Adrenal gland (tissue), 5 donors: Measurements from ENCODE around the gene TXNDC11.
A peak's percentile ranks its signal among the peaks of the same experiment; 100 is the strongest.

ENCODE experiments used
- POLR2A ChIP-seq, 2 donors: fragments of 450-650 bp; IDR thresholded peaks; one replicate each; pipeline ENCODE4 v1.6.1; 2017; ENCODE audit warnings: antibody characterized with exemption in 2 of 2, mild to moderate bottlenecking in 2 of 2, moderate library complexity in 1 of 2
- TF ChIP-seq, protein P1 (sequence below), 6 experiments: fragments of 450-650 bp in 4 of 6; fragments of 200-600 bp in 2 of 6; sonication (generic) in 1 of 6; IDR thresholded peaks; 1 replicate in 5 of 6; 2 replicates in 1 of 6; pipeline versions ENCODE4 v1.5.1 to v1.8.0; 2016 to 2021; ENCODE audit warnings: antibody characterized with exemption in 6 of 6, mild to moderate bottlenecking in 2 of 6, moderate library complexity in 1 of 6
- donor health status: DM: no; HTN: no; CAD: no.

DNA sequence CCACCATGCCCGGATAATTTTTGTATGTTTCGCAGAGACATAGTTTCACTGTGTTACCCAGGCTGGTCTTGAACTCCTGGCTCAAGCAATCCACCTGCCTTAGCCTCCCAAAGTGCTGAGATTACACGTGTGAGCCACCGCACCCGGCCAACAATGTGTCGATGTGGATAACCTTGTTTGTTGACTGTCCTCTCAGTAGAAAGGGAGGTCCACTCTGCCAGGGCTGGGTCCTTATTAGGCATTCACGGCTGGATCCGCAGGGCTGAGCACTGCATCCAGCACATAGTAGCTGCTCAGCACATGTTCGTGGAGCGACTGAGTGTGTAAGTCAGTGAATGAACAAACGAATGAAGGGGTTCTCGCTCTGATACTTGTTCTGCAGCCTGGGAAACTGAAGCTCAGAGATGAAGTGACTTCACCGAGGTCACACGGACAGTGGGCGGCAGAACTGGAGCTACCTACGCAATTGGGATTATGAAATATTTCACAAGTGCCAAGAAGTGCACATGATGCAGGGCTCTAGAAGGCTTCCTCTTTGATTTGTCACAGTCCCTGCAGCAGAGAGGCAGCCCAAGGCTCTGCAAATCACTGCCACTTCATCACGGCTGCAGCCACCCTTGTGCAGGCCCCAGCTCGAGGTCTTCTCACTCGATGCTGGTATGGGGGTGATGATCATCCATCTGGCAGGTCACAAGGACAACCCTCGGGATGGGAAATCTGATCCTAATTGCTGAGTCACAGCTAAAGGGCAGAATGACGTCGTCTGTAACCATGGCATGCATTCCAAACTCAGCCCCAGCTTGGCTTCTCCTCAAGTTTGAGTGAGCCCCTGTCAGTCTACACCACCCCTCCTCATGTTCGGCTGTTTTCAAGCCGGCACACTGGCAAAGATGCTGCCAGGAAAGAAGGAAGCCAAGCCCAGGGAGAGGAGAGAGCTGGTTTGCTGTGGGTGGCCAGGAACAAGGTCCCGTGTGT is 102.4 kb downstream of the TXNDC11 start:
- TF ChIP-seq, protein P1, sequence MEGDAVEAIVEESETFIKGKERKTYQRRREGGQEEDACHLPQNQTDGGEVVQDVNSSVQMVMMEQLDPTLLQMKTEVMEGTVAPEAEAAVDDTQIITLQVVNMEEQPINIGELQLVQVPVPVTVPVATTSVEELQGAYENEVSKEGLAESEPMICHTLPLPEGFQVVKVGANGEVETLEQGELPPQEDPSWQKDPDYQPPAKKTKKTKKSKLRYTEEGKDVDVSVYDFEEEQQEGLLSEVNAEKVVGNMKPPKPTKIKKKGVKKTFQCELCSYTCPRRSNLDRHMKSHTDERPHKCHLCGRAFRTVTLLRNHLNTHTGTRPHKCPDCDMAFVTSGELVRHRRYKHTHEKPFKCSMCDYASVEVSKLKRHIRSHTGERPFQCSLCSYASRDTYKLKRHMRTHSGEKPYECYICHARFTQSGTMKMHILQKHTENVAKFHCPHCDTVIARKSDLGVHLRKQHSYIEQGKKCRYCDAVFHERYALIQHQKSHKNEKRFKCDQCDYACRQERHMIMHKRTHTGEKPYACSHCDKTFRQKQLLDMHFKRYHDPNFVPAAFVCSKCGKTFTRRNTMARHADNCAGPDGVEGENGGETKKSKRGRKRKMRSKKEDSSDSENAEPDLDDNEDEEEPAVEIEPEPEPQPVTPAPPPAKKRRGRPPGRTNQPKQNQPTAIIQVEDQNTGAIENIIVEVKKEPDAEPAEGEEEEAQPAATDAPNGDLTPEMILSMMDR (IDR thresholded peaks at IDR 0.05), result no peak
- TF ChIP-seq POLR2A (IDR thresholded peaks at IDR 0.05), result peak in 1 of 2 donors; percentile 81
